HT1080 (cell line): Measurements from ENCODE around the gene ACOT4. TPM values are rescaled to one million over a fixed set of nuclear protein-coding genes. Genes with fewer than 3 reads are reported as not detected.
"Not testable (repeated sequence)": the region's sequence is repeated elsewhere in the genome, so short reads cannot be mapped to it uniquely, and the experiment has no call there.

Source experiments
- DNase-seq: peaks from one replicate; pipeline ENCODE4 v3.0.0-alpha.2; 2015; ENCODE audit warnings: low read depth
- total RNA-seq: library from RNA; depleted of rRNA; stranded (reverse); fragments of >200 nt; shearing (Covaris generic); gene quantifications from 2 replicates; pipeline ENCODE4 v1.2.3, GENCODE V29; 2014; rRNA removed

Gene ACOT4
- total RNA-seq, 1 experiment from 2014 or later: not detected

GRCh38 chr14:73633116-73634010 is 41.7 kb downstream of the ACOT4 start:
- DNase-seq: peak; percentile 55

- DNase-seq: no peak
Measured at GRCh38 chr14:73634011-73634833, 42.5 kb downstream of the ACOT4 start.

GRCh38 chr14:73636355-73636754 is 44.7 kb downstream of the ACOT4 start:
- DNase-seq: not testable (repeated sequence)

GRCh38 chr14:73637830-73638229 is 46.2 kb downstream of the ACOT4 start:
- DNase-seq: no peak

- no peak for DNase-seq
Measured at GRCh38 chr14:73640796-73641365, 49.2 kb downstream of the ACOT4 start.

GRCh38 chr14:73644531-73645247 is 53.0 kb downstream of the ACOT4 start, which contains the start of gene DNAL1:
Gene DNAL1, plus strand, starts transcription at chr14:73644986. Its CDS starts 54 bp downstream, at chr14:73645040.
- DNase-seq: peak; percentile 92

- DNase-seq: no peak
Measured at GRCh38 chr14:73645248-73645610, 53.6 kb downstream of the ACOT4 start.

Other genes starting within 250 kb of the ACOT4 start
- 16.7 and 21.8 TPM in 2 replicates for gene NUMB, start 133.3 kb upstream of the ACOT4 start, total RNA-seq
- gene RIOX1, start 100.9 kb upstream of the ACOT4 start, total RNA-seq: 0.13 and 0.43 TPM in 2 replicates
- not detected in 2 replicates for gene ACOT1, start 54.7 kb upstream of the ACOT4 start, total RNA-seq
- not detected in 2 replicates for gene HEATR4, start 32.9 kb upstream of the ACOT4 start, total RNA-seq
- gene ACOT2, start 22.7 kb upstream of the ACOT4 start, total RNA-seq: 12.8 and 13.7 TPM in 2 replicates
- gene ACOT6, start 20.6 kb downstream of the ACOT4 start, total RNA-seq: not detected in 2 replicates
- gene DNAL1, start 53.1 kb downstream of the ACOT4 start, total RNA-seq: 4.6 and 4.8 TPM in 2 replicates
- gene PNMA1, start 122.5 kb downstream of the ACOT4 start, total RNA-seq: 10.2 and 12.1 TPM in 2 replicates